Measurements from ENCODE around the gene SETD6. TPM values are rescaled to one million over a fixed set of nuclear protein-coding genes. Genes with fewer than 3 reads are reported as not detected.

Gene SETD6
- total RNA-seq, 5 donors from 2014 or later (not counting 1 experiment from before 2014, with no cell fraction given) = 29.6 to 44.2 (median 35.1) TPM

GRCh38 chr16:58510097-58510775 lies 5.1 kb upstream of the SETD6 start:
- Histone ChIP-seq H3K27ac (ENCODE audit: low read length) (no peak overlapping the region), H3K9me3 (no peaks in the 10 kb centered on the region), H3K4me3 (ENCODE audit: control insufficient read depth in 1 of 2, extremely low read depth in 1 of 2, low read length in 1 of 2) (no peak overlapping the region), H3K27me3 (replicated peaks in 1 of 2; ENCODE audit: control insufficient read depth in 2 of 2, extremely low read depth in 1 of 2, insufficient read depth in 2 of 2, low read length in 1 of 2) (peaks cover 0 to 2% of the 10 kb centered on the region in 2 experiments), H3K36me3 (ENCODE audit: control insufficient read depth in 2 of 2, extremely low read depth in 1 of 2, insufficient read depth in 1 of 2, low read length in 1 of 2) (no peaks in the 10 kb centered on the region), H3K4me1 (ENCODE audit: control insufficient read depth in 1 of 2, extremely low read depth in 1 of 2, insufficient read depth in 2 of 2, low read length in 2 of 2) (peaks cover 0 to 15% of the 10 kb centered on the region in 2 experiments)
- 96% methylated on average over 12 of the region's 18 CpGs for WGBS (ENCODE audit: insufficient coverage)
- H3K4me3 Mint-ChIP-seq = no peak overlapping the region
- ChIA-PET POLR2A (no interaction called here), CTCF (interaction anchor here (1.2 to 1.7 kb wide), 2 partner anchors 246 kb away, joined by 4 to 6 read pairs; no protein-coding TSS in a partner anchor)
- peaks cover 8 to 14% (median 11%) of the 10 kb centered on the region in 3 donors for H3K4me1 Mint-ChIP-seq
- H3K9me3 Mint-ChIP-seq = no peaks in the 10 kb centered on the region
- ATAC-seq (replicated peaks in 1 of 4) (no peak), DNase-seq (no peak)
- no peaks in the 10 kb centered on the region for H3K27me3 Mint-ChIP-seq
- H3K27ac Mint-ChIP-seq = no peak overlapping the region
- H3K36me3 Mint-ChIP-seq = no peaks in the 10 kb centered on the region

GRCh38 chr16:58510776-58511628 lies 4.3 kb upstream of the SETD6 start:
- Histone ChIP-seq H3K27ac (ENCODE audit: low read length) (no peak overlapping the region), H3K4me1 (ENCODE audit: control insufficient read depth in 1 of 2, extremely low read depth in 1 of 2, insufficient read depth in 2 of 2, low read length in 2 of 2) (peaks cover 0 to 17% of the 10 kb centered on the region in 2 experiments), H3K27me3 (replicated peaks in 1 of 2; ENCODE audit: control insufficient read depth in 2 of 2, extremely low read depth in 1 of 2, insufficient read depth in 2 of 2, low read length in 1 of 2) (peaks cover 0 to 2% of the 10 kb centered on the region in 2 experiments), H3K36me3 (ENCODE audit: control insufficient read depth in 2 of 2, extremely low read depth in 1 of 2, insufficient read depth in 1 of 2, low read length in 1 of 2) (no peaks in the 10 kb centered on the region), H3K4me3 (ENCODE audit: control insufficient read depth in 1 of 2, extremely low read depth in 1 of 2, low read length in 1 of 2) (no peak overlapping the region), H3K9me3 (no peaks in the 10 kb centered on the region)
- no peak overlapping the region for H3K27ac Mint-ChIP-seq
- ChIA-PET POLR2A (no interaction called here), CTCF (interaction anchor here (0.5 to 1.2 kb wide), 4 partner anchors 11 to 233 kb away, joined by 3 to 10 read pairs (median 4); no protein-coding TSS in a partner anchor)
- 89% methylated on average over 25 of the region's 30 CpGs for WGBS (ENCODE audit: insufficient coverage)
- H3K36me3 Mint-ChIP-seq = no peaks in the 10 kb centered on the region
- H3K9me3 Mint-ChIP-seq = no peaks in the 10 kb centered on the region
- H3K4me1 Mint-ChIP-seq = peaks cover 8 to 15% (median 11%) of the 10 kb centered on the region in 3 donors
- DNase-seq = no peak
- no peak for ATAC-seq (replicated peaks in 1 of 4)
- H3K4me3 Mint-ChIP-seq = no peak overlapping the region
- no peaks in the 10 kb centered on the region for H3K27me3 Mint-ChIP-seq

GRCh38 chr16:58511933-58512815 lies 3.1 kb upstream of the SETD6 start:
- peak; percentile 54 to 88 (median 76) for DNase-seq
- Histone ChIP-seq H3K27me3 (replicated peaks in 1 of 2; ENCODE audit: control insufficient read depth in 2 of 2, extremely low read depth in 1 of 2, insufficient read depth in 2 of 2, low read length in 1 of 2) (peaks cover 0 to 2% of the 10 kb centered on the region in 2 experiments), H3K4me3 (ENCODE audit: control insufficient read depth in 1 of 2, extremely low read depth in 1 of 2, low read length in 1 of 2) (no peak overlapping the region), H3K9me3 (no peaks in the 10 kb centered on the region), H3K4me1 (ENCODE audit: control insufficient read depth in 1 of 2, extremely low read depth in 1 of 2, insufficient read depth in 2 of 2, low read length in 2 of 2) (peaks cover 4 to 22% of the 10 kb centered on the region in 2 experiments), H3K36me3 (ENCODE audit: control insufficient read depth in 2 of 2, extremely low read depth in 1 of 2, insufficient read depth in 1 of 2, low read length in 1 of 2) (no peaks in the 10 kb centered on the region), H3K27ac (ENCODE audit: low read length) (no peak overlapping the region)
- H3K36me3 Mint-ChIP-seq = no peaks in the 10 kb centered on the region
- POLR2A ChIA-PET = no interaction called here
- no peaks in the 10 kb centered on the region for H3K9me3 Mint-ChIP-seq
- peaks cover 19 to 25% (median 20%) of the 10 kb centered on the region in 3 donors for H3K4me1 Mint-ChIP-seq
- WGBS (ENCODE audit: insufficient coverage) = 25% methylated on average over 7 of the region's 17 CpGs
- peak; percentile 31 to 46 (median 35) for ATAC-seq (replicated peaks in 1 of 4)
- CTCF ChIA-PET = interaction anchor here (0.6 to 4.4 kb wide), 6 partner anchors 10 to 244 kb away, joined by 3 to 27 read pairs (median 4); no protein-coding TSS in a partner anchor
- no peaks in the 10 kb centered on the region for H3K27me3 Mint-ChIP-seq
- peak overlapping the region in 1 of 3 donors; percentile 13 for H3K4me3 Mint-ChIP-seq
- peak overlapping the region in 1 of 2 donors; percentile 68 for H3K27ac Mint-ChIP-seq

GRCh38 chr16:58513874-58514273 lies 1.4 kb upstream of the SETD6 start:
- WGBS (ENCODE audit: insufficient coverage) = no CpG with 5 or more reads among the region's 3 CpGs
- Mint-ChIP-seq H3K9me3 (no peaks in the 10 kb centered on the region), H3K27ac (no peak overlapping the region), H3K4me1 (peaks cover 19 to 34% (median 29%) of the 10 kb centered on the region in 3 donors), H3K27me3 (no peaks in the 10 kb centered on the region), H3K4me3 (no peak overlapping the region), H3K36me3 (peaks cover 6% of the 10 kb centered on the region)
- ATAC-seq (replicated peaks in 1 of 4) (no peak), DNase-seq (no peak)
- CTCF ChIA-PET = interaction anchor here (1.0 to 4.4 kb wide), 5 partner anchors 9 to 242 kb away, joined by 3 to 27 read pairs (median 8); no protein-coding TSS in a partner anchor
- Histone ChIP-seq H3K27ac (ENCODE audit: low read length) (no peak overlapping the region), H3K4me1 (ENCODE audit: control insufficient read depth in 1 of 2, extremely low read depth in 1 of 2, insufficient read depth in 2 of 2, low read length in 2 of 2) (peaks cover 4 to 22% of the 10 kb centered on the region in 2 experiments), H3K9me3 (no peaks in the 10 kb centered on the region), H3K4me3 (ENCODE audit: control insufficient read depth in 1 of 2, extremely low read depth in 1 of 2, low read length in 1 of 2) (no peak overlapping the region), H3K27me3 (replicated peaks in 1 of 2; ENCODE audit: control insufficient read depth in 2 of 2, extremely low read depth in 1 of 2, insufficient read depth in 2 of 2, low read length in 1 of 2) (peaks cover 0 to 2% of the 10 kb centered on the region in 2 experiments), H3K36me3 (ENCODE audit: control insufficient read depth in 2 of 2, extremely low read depth in 1 of 2, insufficient read depth in 1 of 2, low read length in 1 of 2) (peaks cover 0 to 14% of the 10 kb centered on the region in 2 donors)
- POLR2A ChIA-PET = interaction anchor here in 1 of 2 donors (0.6 kb wide), 1 partner anchor 1562 kb away, joined by 3 read pairs; no protein-coding TSS in a partner anchor

GRCh38 chr16:58515871-58516767 lies 802 bp downstream of the SETD6 start:
- Histone ChIP-seq H3K9me3 (no peaks in the 10 kb centered on the region), H3K4me1 (ENCODE audit: control insufficient read depth in 1 of 2, extremely low read depth in 1 of 2, insufficient read depth in 2 of 2, low read length in 2 of 2) (peaks cover 4 to 22% of the 10 kb centered on the region in 2 experiments), H3K4me3 (ENCODE audit: control insufficient read depth in 1 of 2, extremely low read depth in 1 of 2, low read length in 1 of 2) (peak overlapping the region; percentile 83 to 87), H3K27ac (ENCODE audit: low read length) (peak overlapping the region; percentile 53), H3K27me3 (replicated peaks in 1 of 2; ENCODE audit: control insufficient read depth in 2 of 2, extremely low read depth in 1 of 2, insufficient read depth in 2 of 2, low read length in 1 of 2) (peaks cover 0 to 2% of the 10 kb centered on the region in 2 experiments), H3K36me3 (ENCODE audit: control insufficient read depth in 2 of 2, extremely low read depth in 1 of 2, insufficient read depth in 1 of 2, low read length in 1 of 2) (peaks cover 4 to 36% of the 10 kb centered on the region in 2 donors)
- DNase-seq (peak in 26 of 35 experiments; percentile 16 to 62 (median 37)), ATAC-seq (replicated peaks in 1 of 4) (peak; percentile 70 to 73 (median 72))
- ChIA-PET CTCF (interaction anchor here in 1 of 2 donors (4.1 to 4.4 kb wide), 2 partner anchors 240 kb away, joined by 13 to 27 read pairs; no protein-coding TSS in a partner anchor), POLR2A (no interaction called here)
- Mint-ChIP-seq H3K9me3 (no peaks in the 10 kb centered on the region), H3K4me3 (peak overlapping the region; percentile 87 to 92 (median 89)), H3K4me1 (peaks cover 19 to 34% (median 29%) of the 10 kb centered on the region in 3 donors), H3K27ac (peak overlapping the region in 1 of 2 donors; percentile 61), H3K27me3 (no peaks in the 10 kb centered on the region), H3K36me3 (peaks cover 15% of the 10 kb centered on the region)
- WGBS (ENCODE audit: insufficient coverage) = 12% methylated on average over 59 of the region's 66 CpGs

All from T-cell (primary cell).